Skeletal muscle tissue (tissue), 4 donors: ENCODE results near the gene PPP1R12B. TPM values are rescaled to one million over a fixed set of nuclear protein-coding genes. Genes with fewer than 3 reads are reported as not detected.
"Not testable (repeated sequence)": the region's sequence is repeated elsewhere in the genome, so short reads cannot be mapped to it uniquely, and the experiment has no call there.

Source experiments
- H3K27ac ChIP-seq: one replicate; pipeline ENCODE4 v1.7.0; 2013; ENCODE audit warnings: mild to moderate bottlenecking, low read depth, low read length, inconsistent platforms
- H3K27me3 ChIP-seq, 3 donors: one replicate each; pipeline ENCODE4 v1.7.0; 2013; ENCODE audit warnings: low read length in 3 of 3; ENCODE audit not compliant: control insufficient read depth in 3 of 3, insufficient read depth in 3 of 3
- H3K36me3 ChIP-seq, 3 donors: one replicate each; pipeline ENCODE4 v1.7.0; 2013; ENCODE audit warnings: low read length in 3 of 3; ENCODE audit not compliant: control insufficient read depth in 3 of 3, insufficient read depth in 3 of 3
- H3K4me1 ChIP-seq, 3 donors: one replicate each; pipeline ENCODE4 v1.7.0; 2013; ENCODE audit warnings: low read length in 3 of 3, mild to moderate bottlenecking in 3 of 3; ENCODE audit not compliant: control insufficient read depth in 3 of 3, insufficient read depth in 3 of 3
- H3K4me3 ChIP-seq, 3 donors: one replicate each; pipeline ENCODE4 v1.7.0; 2013; ENCODE audit warnings: low read length in 3 of 3
- H3K9ac ChIP-seq, 3 donors: one replicate each; pipeline ENCODE4 v1.7.0; 2013; ENCODE audit warnings: low read length in 3 of 3, mild to moderate bottlenecking in 3 of 3, moderate library complexity in 2 of 3, low read depth in 1 of 3
- H3K9me3 ChIP-seq, 3 donors: one replicate each; pipeline ENCODE4 v1.7.0; 2013; ENCODE audit warnings: low read length in 3 of 3; ENCODE audit not compliant: control insufficient read depth in 3 of 3
- total RNA-seq: library from RNA; depleted of rRNA; stranded (reverse); fragments of >200 nt; gene quantifications from one replicate; pipeline ENCODE4 v1.2.3, GENCODE V29; 2014
- donor health status: Osteomylitis.

PPP1R12B gene
- total RNA-seq, 1 donor from 2014 or later: 73.6 TPM

- peaks cover 18 to 31% (median 20%) of the 10 kb centered on the region in 3 donors for H3K4me1 ChIP-seq
- H3K27ac ChIP-seq: no peak overlapping the region
- no peaks in the 10 kb centered on the region for H3K36me3 ChIP-seq
- no peak overlapping the region for H3K4me3 ChIP-seq
- no peaks in the 10 kb centered on the region for H3K9me3 ChIP-seq
- H3K9ac ChIP-seq: no peak overlapping the region
- no peaks in the 10 kb centered on the region for H3K27me3 ChIP-seq
Measured at GRCh38 chr1:202471246-202471645, 122.7 kb downstream of the PPP1R12B start.

- not testable (repeated sequence) for H3K4me3 ChIP-seq
Measured at GRCh38 chr1:202472347-202473124, 124.0 kb downstream of the PPP1R12B start.

DNA sequence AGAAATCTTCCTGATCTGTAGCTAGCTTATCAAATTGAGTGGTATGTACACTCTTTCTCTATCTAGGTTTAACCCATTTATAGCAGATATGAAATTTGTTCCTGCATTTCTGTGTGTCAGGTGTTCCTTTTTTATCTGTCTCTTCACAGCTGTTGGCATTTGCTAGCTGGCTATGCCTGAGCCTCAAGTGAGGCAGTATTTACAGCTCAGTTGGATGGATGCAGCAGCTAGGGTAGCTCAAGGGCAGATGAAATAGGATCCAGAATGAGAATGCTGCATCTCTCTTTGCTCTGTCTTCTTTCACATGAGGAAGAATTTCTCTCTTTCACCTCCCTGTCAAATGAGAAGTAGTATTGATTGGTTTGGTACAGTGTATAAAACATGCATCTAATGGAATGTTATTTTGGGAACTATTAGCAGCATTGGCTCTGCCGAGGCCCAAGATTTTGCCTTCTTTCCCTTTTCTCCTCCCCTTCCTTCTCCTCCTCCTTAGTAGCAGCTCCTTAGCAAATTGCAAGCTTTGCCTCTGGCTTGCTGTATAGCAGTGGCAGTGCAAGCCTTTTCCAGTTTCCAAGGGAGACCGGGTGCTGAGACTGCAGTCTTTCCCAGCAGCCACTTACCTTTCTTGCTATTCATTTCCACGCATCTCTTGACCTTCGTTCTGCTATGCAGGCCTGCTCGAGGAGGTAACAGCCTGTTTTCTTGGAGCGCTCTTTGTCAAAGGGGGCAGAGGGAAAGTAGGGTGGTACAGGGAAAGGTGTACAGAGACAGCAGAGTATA lies 125.0 kb downstream of the PPP1R12B start:
- H3K27me3 ChIP-seq, H3K9me3 ChIP-seq, H3K4me3 ChIP-seq, H3K36me3 ChIP-seq: not testable (repeated sequence)
- Histone ChIP-seq H3K27ac (peak overlapping the region; percentile 71), H3K4me1 (peaks cover 20 to 30% (median 22%) of the 10 kb centered on the region in 3 donors), H3K9ac (peak overlapping the region in 1 of 3 donors; percentile 0)

More at GRCh38 chr1:202472347-202473124, 124.0 kb downstream of the PPP1R12B start:
- not testable (repeated sequence) for H3K27me3 ChIP-seq, H3K9me3 ChIP-seq, H3K36me3 ChIP-seq
- peak overlapping the region; percentile 71 for H3K27ac ChIP-seq
- peaks cover 20 to 31% (median 22%) of the 10 kb centered on the region in 3 donors for H3K4me1 ChIP-seq
- H3K9ac ChIP-seq: peak overlapping the region in 1 of 3 donors; percentile 20

GRCh38 chr1:202479661-202480060 lies 131.2 kb downstream of the PPP1R12B start:
- H3K27ac ChIP-seq, H3K4me1 ChIP-seq: not testable (repeated sequence)

GRCh38 chr1:202480640-202481039 lies 132.1 kb downstream of the PPP1R12B start:
- not testable (repeated sequence) for H3K27me3 ChIP-seq, H3K36me3 ChIP-seq, H3K9me3 ChIP-seq, H3K27ac ChIP-seq, H3K9ac ChIP-seq, H3K4me3 ChIP-seq
- peaks cover 4 to 12% (median 4%) of the 10 kb centered on the region in 3 donors for H3K4me1 ChIP-seq

More at GRCh38 chr1:202479661-202480060, 131.2 kb downstream of the PPP1R12B start:
- not testable (repeated sequence) for H3K36me3 ChIP-seq, H3K9ac ChIP-seq, H3K27me3 ChIP-seq, H3K9me3 ChIP-seq, H3K4me3 ChIP-seq

DNA sequence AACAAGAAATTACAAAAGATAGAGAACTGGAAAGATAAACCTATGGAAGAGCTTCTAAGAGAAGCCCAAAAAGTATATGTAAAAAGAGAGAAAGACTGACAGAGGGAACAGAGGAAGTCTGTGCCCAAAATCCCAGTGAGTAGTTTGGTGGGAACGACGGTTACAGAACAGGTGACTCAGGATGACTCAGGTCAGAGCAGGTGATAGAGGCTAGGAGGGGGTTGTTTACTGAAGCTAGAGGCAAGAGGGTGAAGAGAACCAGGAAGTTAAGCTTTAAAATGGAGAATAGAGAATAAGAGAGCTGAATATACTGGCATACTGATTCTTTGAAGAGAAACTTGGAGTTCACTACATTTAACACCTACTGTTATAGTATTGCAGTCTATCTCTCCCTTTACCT lies 134.9 kb downstream of the PPP1R12B start:
- H3K4me1 ChIP-seq: peaks cover 0 to 12% (median 4%) of the 10 kb centered on the region in 3 donors
- H3K27ac ChIP-seq: not testable (repeated sequence)

DNA sequence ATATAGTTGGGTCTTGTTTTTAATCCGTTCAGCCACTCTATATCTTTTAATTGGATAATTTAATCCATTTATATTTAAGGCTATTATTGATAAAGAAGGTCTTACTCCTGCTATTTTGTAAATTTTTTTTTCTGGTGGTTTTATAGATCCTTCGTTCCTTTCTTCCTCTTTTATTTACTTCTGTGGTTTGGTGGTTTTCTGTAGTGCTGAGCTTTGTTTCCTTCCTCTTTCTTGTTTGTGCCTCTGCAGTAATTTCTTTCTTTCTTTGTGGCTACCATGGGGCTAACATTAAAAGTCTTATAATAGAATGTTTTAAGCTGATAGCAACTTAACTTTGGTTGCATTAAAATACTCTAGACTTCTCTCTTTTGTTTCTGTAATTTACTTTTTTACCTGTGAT lies 135.5 kb downstream of the PPP1R12B start:
- H3K27ac ChIP-seq, H3K4me3 ChIP-seq, H3K27me3 ChIP-seq, H3K9ac ChIP-seq, H3K9me3 ChIP-seq: not testable (repeated sequence)
- Histone ChIP-seq H3K36me3 (peaks cover 6 to 12% (median 9%) of the 10 kb centered on the region in 3 donors), H3K4me1 (peaks cover 0 to 12% (median 4%) of the 10 kb centered on the region in 3 donors)

More for the DNA sequence above, 134.9 kb downstream of the PPP1R12B start:
- not testable (repeated sequence) for H3K4me3 ChIP-seq, H3K9ac ChIP-seq, H3K9me3 ChIP-seq, H3K36me3 ChIP-seq, H3K27me3 ChIP-seq

- not testable (repeated sequence) for H3K4me3 ChIP-seq, H3K9me3 ChIP-seq, H3K27ac ChIP-seq, H3K9ac ChIP-seq, H3K27me3 ChIP-seq
- Histone ChIP-seq H3K4me1 (peaks cover 0 to 12% (median 2%) of the 10 kb centered on the region in 3 donors), H3K36me3 (peaks cover 6 to 16% (median 9%) of the 10 kb centered on the region in 3 donors)
Measured at GRCh38 chr1:202484820-202485219, 136.3 kb downstream of the PPP1R12B start.

GRCh38 chr1:202488178-202488649 lies 139.7 kb downstream of the PPP1R12B start:
- H3K9me3 ChIP-seq, H3K27ac ChIP-seq, H3K27me3 ChIP-seq, H3K4me1 ChIP-seq, H3K4me3 ChIP-seq, H3K9ac ChIP-seq: not testable (repeated sequence)
- H3K36me3 ChIP-seq: peaks cover 6 to 18% (median 13%) of the 10 kb centered on the region in 3 donors

- not testable (repeated sequence) for H3K27ac ChIP-seq, H3K4me1 ChIP-seq, H3K4me3 ChIP-seq, H3K9ac ChIP-seq, H3K9me3 ChIP-seq, H3K27me3 ChIP-seq
- peaks cover 6 to 22% (median 13%) of the 10 kb centered on the region in 3 donors for H3K36me3 ChIP-seq
Measured at GRCh38 chr1:202489101-202489500, 140.6 kb downstream of the PPP1R12B start.
